Common myeloid progenitor, CD34-positive (primary cell): ENCODE results near the gene MEI1.

Source experiments
- CTCF ChIA-PET: fragments of 350-600 bp; sonication (Branson Sonifier 250); formaldehyde crosslinking; loops from one replicate; lab custom pipeline; 2021; ENCODE audit warnings: antibody characterized with exemption; lab: Charles Lee
- POLR2A ChIA-PET: fragments of 350-600 bp; sonication (Branson Sonifier 250); formaldehyde crosslinking; loops from one replicate; lab custom pipeline; 2021; ENCODE audit warnings: antibody characterized with exemption; lab: Charles Lee
- DNase-seq, 3 donors: peaks; one replicate each; pipeline versions ENCODE4 v3.0.0 to v3.0.0-alpha.2; 2013
- H3K27ac ChIP-seq, 2 experiments: 1 replicate in 1 of 2; 2 replicates in 1 of 2; pipeline ENCODE4 v1.7.0; 2013; ENCODE audit warnings: inconsistent platforms in 2 of 2, low read length in 2 of 2, mild to moderate bottlenecking in 2 of 2, low read depth in 1 of 2, moderate library complexity in 1 of 2; ENCODE audit not compliant: severe bottlenecking in 2 of 2, insufficient read depth in 1 of 2, poor library complexity in 1 of 2
- H3K27me3 ChIP-seq, 5 experiments: replicated peaks in 2 of 5; 1 replicate in 3 of 5; 2 replicates in 2 of 5; pipeline versions ENCODE4 v1.6.1 to v1.7.0; 2013; ENCODE audit warnings: low read length in 4 of 5, mild to moderate bottlenecking in 2 of 5, moderate library complexity in 2 of 5, inconsistent platforms in 1 of 5; ENCODE audit not compliant: insufficient read depth in 5 of 5, control insufficient read depth in 4 of 5
- H3K36me3 ChIP-seq, 4 experiments: 1 replicate in 2 of 4; 2 replicates in 2 of 4; pipeline versions ENCODE4 v1.6.1 to v1.7.0; 2013; ENCODE audit warnings: low read length in 3 of 4, control low read depth in 1 of 4, mild to moderate bottlenecking in 1 of 4; ENCODE audit not compliant: control insufficient read depth in 4 of 4, insufficient read depth in 4 of 4
- H3K4me1 ChIP-seq, 4 experiments: 1 replicate in 3 of 4; 2 replicates in 1 of 4; pipeline versions ENCODE4 v1.6.1 to v1.7.1; 2013; ENCODE audit warnings: low read length in 3 of 4, mild to moderate bottlenecking in 3 of 4, control low read depth in 1 of 4, inconsistent platforms in 1 of 4, moderate library complexity in 1 of 4; ENCODE audit not compliant: control insufficient read depth in 4 of 4, insufficient read depth in 4 of 4; ENCODE audit errors: control extremely low read depth in 1 of 4
- H3K4me3 ChIP-seq, 7 experiments: 1 replicate in 4 of 7; 2 replicates in 3 of 7; pipeline versions ENCODE4 v1.5.1 to v1.7.0; 2013; ENCODE audit warnings: mild to moderate bottlenecking in 7 of 7, low read length in 6 of 7, moderate library complexity in 6 of 7, inconsistent platforms in 2 of 7, low read depth in 2 of 7, control low read depth in 1 of 7; ENCODE audit not compliant: insufficient read depth in 4 of 7, control insufficient read depth in 1 of 7; ENCODE audit errors: extremely low read depth in 1 of 7
- H3K9me3 ChIP-seq, 5 experiments: 1 replicate in 4 of 5; 2 replicates in 1 of 5; pipeline versions ENCODE4 v1.6.1 to v1.7.1; 2013; ENCODE audit warnings: low read length in 4 of 5, mild to moderate bottlenecking in 2 of 5, inconsistent platforms in 1 of 5, low read depth in 1 of 5, moderate library complexity in 1 of 5; ENCODE audit not compliant: control insufficient read depth in 4 of 5, insufficient read depth in 2 of 5; ENCODE audit errors: control extremely low read depth in 1 of 5
- WGBS: methylation state at CpG from one replicate; pipeline ENCODE4 v1.1.5; 2013; ENCODE audit not compliant: insufficient coverage; 5-methylcytosine and 5-hydroxymethylcytosine counted together

Gene MEI1

GRCh38 chr22:41687901-41688364 is 11.4 kb upstream of the MEI1 start:
- Histone ChIP-seq H3K4me1 (peaks cover 10 to 24% (median 15%) of the 10 kb centered on the region in 4 experiments), H3K27ac (peak overlapping the region; percentile 95 to 99), H3K36me3 (peaks cover 0 to 5% (median 2%) of the 10 kb centered on the region in 4 experiments), H3K4me3 (peak overlapping the region; percentile 64 to 96 (median 84)), H3K27me3 (no peaks in the 10 kb centered on the region), H3K9me3 (no peaks in the 10 kb centered on the region)
- peak; percentile 46 to 71 (median 62) for DNase-seq
- POLR2A ChIA-PET: interaction anchor here (1.0 to 1.5 kb wide), 3 partner anchors 9 to 113 kb away, joined by 3 to 13 read pairs (median 5); partner anchors contain the start of gene CCDC134
- CTCF ChIA-PET: interaction anchor here (1.1 to 3.3 kb wide), 3 partner anchors 9 to 21 kb away, joined by 3 to 16 read pairs (median 11); no protein-coding TSS in a partner anchor
- WGBS: 2% methylated on average over 17 of the region's 20 CpGs

- CTCF ChIA-PET: interaction anchor here (0.9 to 3.3 kb wide), 7 partner anchors 9 to 250 kb away, joined by 3 to 16 read pairs (median 4); partner anchors contain the start of genes CCDC134 and MEI1
- peak; percentile 97 to 98 (median 98) for DNase-seq
- Histone ChIP-seq H3K36me3 (peaks cover 2 to 11% (median 6%) of the 10 kb centered on the region in 4 experiments), H3K27ac (peak within 1 kb of the TSS; percentile 95 to 99), H3K4me3 (peak within 1 kb of the TSS; percentile 64 to 96 (median 84)), H3K27me3 (no peaks in the 10 kb centered on the region), H3K9me3 (no peaks in the 10 kb centered on the region), H3K4me1 (peaks cover 10 to 21% (median 15%) of the 10 kb centered on the region in 4 experiments)
- under 1% methylated on average over 59 of the region's 62 CpGs for WGBS
- POLR2A ChIA-PET: interaction anchor here (0.5 to 1.5 kb wide), 5 partner anchors 9 to 144 kb away, joined by 3 to 13 read pairs (median 3); partner anchors contain the start of genes CCDC134 and SREBF2
These were observed 10.7 kb upstream of the MEI1 start, which contains the start of gene SNU13 for GRCh38 chr22:41688365-41689211. Gene SNU13, minus strand, starts transcription at chr22:41688867. Its CDS starts 71 bp downstream, at chr22:41688796.

GRCh38 chr22:41690476-41690875 is 8.8 kb upstream of the MEI1 start:
- no peak overlapping the region for H3K4me3 ChIP-seq
- WGBS: no CpG with 5 or more reads among the region's 3 CpGs
- H3K27me3 ChIP-seq: no peaks in the 10 kb centered on the region
- no peaks in the 10 kb centered on the region for H3K9me3 ChIP-seq
- POLR2A ChIA-PET: interaction anchor here (0.6 kb wide), 1 partner anchor 15 kb away, joined by 3 read pairs; no protein-coding TSS in a partner anchor
- peaks cover 3 to 28% (median 8%) of the 10 kb centered on the region in 4 experiments for H3K36me3 ChIP-seq
- CTCF ChIA-PET: interaction anchor here (0.5 to 1.0 kb wide), 2 partner anchors 23 to 785 kb away, joined by 3 to 4 read pairs; no protein-coding TSS in a partner anchor
- peak overlapping the region in 1 of 2 experiments; percentile 11 for H3K27ac ChIP-seq
- DNase-seq: no peak
- peaks cover 10 to 21% (median 15%) of the 10 kb centered on the region in 4 experiments for H3K4me1 ChIP-seq

- WGBS: 100% methylated on average over 2 of the region's 2 CpGs
- ChIA-PET CTCF (interaction anchor here (1.0 to 4.5 kb wide), 2 partner anchors 163 to 245 kb away, joined by 3 to 34 read pairs; no protein-coding TSS in a partner anchor), POLR2A (no interaction called here)
- Histone ChIP-seq H3K36me3 (peaks cover 3 to 32% (median 8%) of the 10 kb centered on the region in 4 experiments), H3K4me3 (no peak overlapping the region), H3K27ac (no peak overlapping the region), H3K9me3 (no peaks in the 10 kb centered on the region), H3K4me1 (peaks cover 0 to 20% (median 17%) of the 10 kb centered on the region in 4 experiments), H3K27me3 (no peaks in the 10 kb centered on the region)
- no peak for DNase-seq
These were observed 4.1 kb upstream of the MEI1 start for GRCh38 chr22:41695211-41695610.

- H3K9me3 ChIP-seq: no peaks in the 10 kb centered on the region
- 82% methylated on average over 11 of the region's 11 CpGs for WGBS
- ChIA-PET CTCF (interaction anchor here (0.5 to 4.5 kb wide), 29 partner anchors 8 to 261 kb away, joined by 3 to 34 read pairs (median 5); partner anchors contain the start of genes CCDC134, CENPM and SNU13), POLR2A (interaction anchor here (0.8 to 1.4 kb wide), 4 partner anchors 8 to 244 kb away, joined by 3 to 13 read pairs (median 4); partner anchors contain the start of gene SNU13)
- H3K27ac ChIP-seq: no peak overlapping the region
- H3K4me1 ChIP-seq: peaks cover 0 to 20% (median 17%) of the 10 kb centered on the region in 4 experiments
- no peak for DNase-seq
- H3K27me3 ChIP-seq: no peaks in the 10 kb centered on the region
- H3K36me3 ChIP-seq: peaks cover 3 to 28% (median 8%) of the 10 kb centered on the region in 4 experiments
- peak overlapping the region in 1 of 7 experiments; percentile 56 for H3K4me3 ChIP-seq
These were observed 2.6 kb upstream of the MEI1 start for GRCh38 chr22:41696703-41697102.

DNA sequence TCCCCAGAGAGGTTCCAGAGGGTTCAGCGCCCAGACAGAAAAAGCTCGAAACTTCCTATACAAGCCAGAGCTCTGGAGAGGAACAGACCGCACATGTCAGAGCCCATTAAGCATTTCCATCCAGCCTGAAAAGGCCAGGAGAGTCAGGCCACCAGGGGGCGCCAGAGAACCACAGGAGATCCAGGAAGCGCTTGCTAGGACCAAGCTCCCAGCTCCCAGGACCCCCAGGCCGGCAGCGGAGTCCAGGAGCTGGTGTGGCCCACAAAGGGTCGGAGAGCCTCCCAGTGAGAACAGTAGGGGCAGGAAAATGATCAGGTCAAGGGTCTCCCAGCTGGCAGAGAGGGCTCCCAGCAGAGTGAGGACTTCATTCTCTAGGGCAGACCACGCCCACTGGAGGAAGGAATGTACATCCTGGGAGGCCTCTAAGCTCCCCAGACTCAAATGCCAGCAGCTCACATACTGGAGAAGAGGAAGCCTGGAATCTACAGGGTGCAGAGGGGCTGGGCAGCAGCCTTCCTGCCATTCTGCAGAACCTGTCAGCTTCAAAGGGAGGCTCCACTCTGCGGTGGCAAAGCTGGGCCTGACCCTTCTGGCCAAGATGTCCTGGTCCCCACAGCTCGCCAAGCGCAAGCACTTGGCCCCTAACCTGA is 2.1 kb upstream of the MEI1 start:
- Histone ChIP-seq H3K27ac (no peak overlapping the region), H3K36me3 (peaks cover 3 to 28% (median 8%) of the 10 kb centered on the region in 4 experiments), H3K4me3 (peak overlapping the region in 5 of 7 experiments; percentile 13 to 75 (median 52)), H3K27me3 (no peaks in the 10 kb centered on the region), H3K4me1 (peaks cover 0 to 20% (median 17%) of the 10 kb centered on the region in 4 experiments), H3K9me3 (no peaks in the 10 kb centered on the region)
- CTCF ChIA-PET: interaction anchor here (0.5 to 4.5 kb wide), 37 partner anchors 9 to 261 kb away, joined by 3 to 34 read pairs (median 4); partner anchors contain the start of genes CCDC134, CENPM and SNU13
- DNase-seq: peak; percentile 87 to 91 (median 88)
- WGBS: 33% methylated on average over 11 of the region's 12 CpGs
- POLR2A ChIA-PET: interaction anchor here (0.8 to 1.5 kb wide), 5 partner anchors 8 to 244 kb away, joined by 3 to 13 read pairs (median 4); partner anchors contain the start of genes CCDC134 and SNU13
